NOMO-1 treated with DMSO at 0.1 percent for 48 hours (cell line): Measurements from ENCODE around the gene FAM221B.

ENCODE experiments used
- DNase-seq: peaks from one replicate; lab custom pipeline; 2025; ENCODE audit not compliant: unreplicated experiment; lab: John Stamatoyannopoulos, UW

Gene FAM221B

DNA sequence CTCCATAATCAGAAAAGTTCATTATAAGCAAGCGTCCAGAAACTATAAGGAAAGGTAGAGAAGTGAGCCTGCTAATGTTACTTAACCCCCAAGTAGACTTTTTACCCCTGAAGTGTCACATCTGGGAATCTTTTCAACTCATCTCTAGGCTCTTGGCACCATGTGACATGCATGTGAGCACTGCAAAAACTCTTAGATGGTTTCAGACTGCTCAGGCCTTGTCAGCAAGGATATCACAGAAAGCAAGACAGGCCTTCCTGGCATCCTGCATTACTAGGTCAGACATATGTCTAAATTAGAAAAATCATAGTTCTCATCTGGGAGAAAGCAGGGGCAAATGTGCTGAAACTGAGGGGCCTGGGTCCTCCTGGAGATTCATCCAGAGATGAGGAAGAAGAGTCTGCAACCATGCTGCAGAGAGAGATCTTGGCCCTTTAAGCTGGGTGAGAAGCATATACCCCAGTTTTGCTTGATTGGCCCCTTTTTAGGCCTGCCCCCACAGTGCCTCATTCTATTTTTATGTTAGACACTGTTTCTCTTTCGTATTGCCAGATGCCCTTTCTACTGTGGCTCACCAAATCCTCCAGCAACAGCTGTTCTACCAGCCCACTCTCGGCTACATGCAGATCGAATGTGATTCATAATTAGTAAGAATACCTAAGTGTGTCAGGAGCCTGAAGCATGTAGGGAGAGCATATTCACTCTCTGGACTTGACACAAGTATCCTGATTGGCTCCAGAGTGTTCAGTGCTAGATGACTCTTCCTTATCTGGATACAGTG is 19.4 kb upstream of the FAM221B start:
- no peak for DNase-seq

DNA sequence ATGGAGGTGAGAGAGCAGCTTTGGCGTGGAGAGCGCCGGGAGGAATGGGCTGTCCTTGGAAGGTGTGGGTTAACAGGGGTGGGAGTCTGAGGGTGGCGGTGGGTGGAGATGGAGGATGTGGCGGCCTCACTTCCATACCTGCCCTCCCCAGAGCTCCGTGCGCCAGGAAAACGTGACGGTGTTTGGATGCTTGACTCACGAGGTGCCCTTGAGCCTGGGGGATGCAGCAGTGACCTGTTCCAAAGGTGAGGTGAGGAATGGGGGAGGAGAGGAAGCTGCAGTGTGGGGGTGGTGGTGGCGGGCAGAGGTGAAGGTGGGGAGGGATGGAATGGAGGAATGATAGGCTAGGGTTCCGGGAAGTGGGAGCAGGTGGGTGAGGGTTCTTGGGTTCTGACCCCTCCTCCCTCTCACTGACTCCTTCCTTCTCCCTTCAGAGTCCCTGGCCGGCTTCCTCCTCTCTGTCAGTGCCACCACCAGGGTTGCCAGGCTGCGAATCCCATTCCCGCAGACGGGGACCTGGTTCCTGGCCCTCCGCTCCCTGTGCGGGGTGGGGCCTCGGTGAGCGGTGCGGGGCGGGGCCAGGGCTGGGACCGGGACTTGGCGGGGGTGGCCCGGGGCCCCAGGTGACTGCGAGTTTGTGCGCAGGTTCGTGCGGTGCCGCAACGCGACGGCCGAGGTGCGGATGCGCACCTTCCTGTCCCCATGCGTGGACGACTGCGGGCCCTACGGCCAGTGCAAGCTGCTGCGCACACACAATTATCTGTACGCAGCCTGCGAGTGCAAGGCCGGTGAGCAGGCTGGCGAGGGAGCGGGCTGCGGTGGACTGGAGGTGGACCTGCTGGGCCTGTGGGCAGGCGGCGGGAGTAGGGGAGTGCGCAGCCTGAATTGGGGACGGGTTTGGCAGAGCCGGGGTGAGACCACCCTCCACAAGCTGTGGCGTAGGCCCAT is 17.6 kb upstream of the FAM221B start:
- no peak for DNase-seq

DNA sequence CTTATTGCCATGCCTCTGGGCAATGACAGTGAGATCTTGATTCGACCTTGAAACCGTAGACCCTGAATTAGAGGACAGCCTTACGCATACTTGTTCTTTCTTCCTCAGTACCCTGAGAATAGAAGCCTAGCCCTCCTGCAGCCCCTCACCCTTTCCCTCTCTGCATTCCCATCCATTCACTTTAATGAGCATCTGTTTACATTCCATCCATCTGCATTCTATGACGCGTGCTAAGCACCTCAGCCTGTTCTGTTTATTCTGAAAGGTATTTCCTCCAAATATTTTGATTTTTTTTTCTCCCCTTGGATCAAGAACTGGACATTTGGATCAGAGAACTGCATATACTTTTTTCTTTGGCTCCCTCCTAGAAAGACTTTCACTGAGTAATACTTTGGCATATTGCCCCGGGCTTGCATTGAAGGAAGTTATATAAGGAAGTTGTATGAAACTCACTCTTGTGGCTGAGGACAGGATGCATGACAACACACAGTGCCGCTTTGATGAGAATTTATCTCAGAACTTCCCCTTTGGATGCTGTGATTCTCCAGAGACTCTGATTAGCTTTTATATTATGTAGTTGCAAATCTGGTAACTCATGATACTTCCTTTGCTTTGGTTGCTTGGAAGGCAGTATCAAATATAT is 16.2 kb upstream of the FAM221B start:
- peak; percentile 99 for DNase-seq

DNA sequence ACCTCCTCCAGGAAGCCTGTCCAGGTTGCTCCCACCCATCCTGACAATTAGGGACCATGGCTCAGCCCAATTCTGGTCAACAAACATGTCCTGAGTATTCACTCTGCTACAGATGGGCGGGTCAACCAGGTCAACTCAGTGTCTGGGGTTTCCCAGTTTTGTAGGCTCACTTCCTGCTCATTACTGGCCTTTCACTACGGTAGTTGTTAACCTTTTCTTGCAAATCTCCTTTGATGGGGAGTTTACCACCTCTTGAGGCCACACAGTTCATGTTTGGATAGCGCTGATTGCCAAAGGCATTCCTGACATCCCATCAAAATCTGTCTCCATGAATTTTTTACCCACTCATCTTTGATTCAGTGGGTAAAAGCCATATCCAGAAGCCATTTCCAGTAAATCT is 14.3 kb upstream of the FAM221B start:
- no peak for DNase-seq

DNA sequence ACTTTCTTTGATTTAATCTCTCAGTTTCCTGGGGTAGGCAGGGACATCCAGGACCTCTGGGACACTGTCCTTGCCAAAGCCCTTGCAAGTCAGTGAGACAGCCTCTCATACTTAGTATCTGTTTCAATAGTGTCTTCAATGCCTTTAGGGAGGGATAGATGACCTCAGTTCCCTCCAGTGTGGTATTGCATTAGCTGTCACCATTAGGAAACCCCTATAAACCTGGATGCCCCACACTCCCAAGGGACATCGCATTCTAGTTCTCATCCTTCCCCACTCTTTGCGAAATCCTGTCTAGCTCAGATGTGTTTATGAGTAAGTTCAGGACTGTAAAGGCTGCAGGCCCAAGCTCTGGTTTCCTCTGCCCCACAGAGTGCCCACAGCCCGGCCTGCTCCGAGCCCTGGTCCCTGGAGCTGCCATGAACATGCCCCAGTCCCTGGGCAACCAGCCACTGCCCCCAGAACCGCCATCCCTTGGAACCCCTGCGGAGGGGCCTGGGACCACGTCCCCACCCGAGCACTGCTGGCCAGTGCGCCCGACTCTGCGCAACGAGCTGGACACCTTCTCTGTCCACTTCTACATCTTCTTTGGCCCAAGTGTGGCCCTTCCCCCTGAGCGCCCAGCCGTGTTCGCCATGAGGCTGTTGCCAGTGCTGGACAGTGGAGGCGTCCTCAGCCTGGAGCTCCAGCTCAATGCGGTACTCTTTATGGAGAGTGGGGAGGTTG is 13.7 kb upstream of the FAM221B start:
- no peak for DNase-seq

GRCh38 chr9:35841645-35841900 is 13.0 kb upstream of the FAM221B start:
- no peak for DNase-seq

GRCh38 chr9:35840881-35841644 is 12.5 kb upstream of the FAM221B start:
- DNase-seq: no peak

DNA sequence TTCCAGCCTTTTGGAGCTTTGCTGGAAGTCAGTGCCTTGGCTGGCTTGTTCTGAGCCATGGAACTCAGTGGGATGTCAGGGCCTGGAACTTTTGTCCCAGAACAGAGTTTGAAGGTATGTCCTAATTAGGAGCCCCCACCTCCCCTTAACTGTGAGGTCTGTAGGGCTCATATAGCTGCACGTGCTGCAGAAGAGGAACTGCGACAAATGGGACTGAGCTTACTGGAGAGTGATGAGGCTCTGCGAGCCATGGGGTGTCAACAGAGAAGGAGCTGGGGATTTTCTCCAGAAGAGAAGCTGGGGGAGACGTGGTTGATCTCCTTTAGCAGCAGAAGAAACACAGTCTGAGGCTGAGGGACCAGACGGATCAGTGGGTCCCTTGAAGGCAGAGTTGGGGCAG is 11.4 kb upstream of the FAM221B start:
- DNase-seq: no peak

- no peak for DNase-seq
Observed at GRCh38 chr9:35836595-35836994, 8.1 kb upstream of the FAM221B start.

GRCh38 chr9:35835766-35836165 is 7.2 kb upstream of the FAM221B start:
- no peak for DNase-seq

DNA sequence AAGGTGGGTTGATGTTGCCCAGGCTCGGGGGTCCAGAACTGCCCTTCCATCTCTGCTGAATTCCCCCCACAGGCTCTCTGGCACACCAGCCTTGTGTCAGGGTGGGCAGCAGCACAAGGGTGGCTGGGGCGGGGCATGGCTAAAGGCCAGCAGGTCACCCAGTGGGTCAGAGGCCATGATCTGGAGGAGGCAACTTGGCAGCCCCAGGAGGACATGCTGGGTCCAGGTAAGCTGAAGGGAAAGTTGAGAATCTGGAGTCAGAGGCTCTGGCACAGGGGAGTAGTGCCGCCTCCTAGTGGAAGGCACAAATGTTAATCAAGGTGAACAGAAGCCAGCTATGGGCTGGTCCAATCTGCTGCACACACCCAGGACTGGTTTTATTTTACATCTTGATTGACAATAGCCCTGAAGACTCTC is 6.7 kb upstream of the FAM221B start:
- DNase-seq: no peak

DNA sequence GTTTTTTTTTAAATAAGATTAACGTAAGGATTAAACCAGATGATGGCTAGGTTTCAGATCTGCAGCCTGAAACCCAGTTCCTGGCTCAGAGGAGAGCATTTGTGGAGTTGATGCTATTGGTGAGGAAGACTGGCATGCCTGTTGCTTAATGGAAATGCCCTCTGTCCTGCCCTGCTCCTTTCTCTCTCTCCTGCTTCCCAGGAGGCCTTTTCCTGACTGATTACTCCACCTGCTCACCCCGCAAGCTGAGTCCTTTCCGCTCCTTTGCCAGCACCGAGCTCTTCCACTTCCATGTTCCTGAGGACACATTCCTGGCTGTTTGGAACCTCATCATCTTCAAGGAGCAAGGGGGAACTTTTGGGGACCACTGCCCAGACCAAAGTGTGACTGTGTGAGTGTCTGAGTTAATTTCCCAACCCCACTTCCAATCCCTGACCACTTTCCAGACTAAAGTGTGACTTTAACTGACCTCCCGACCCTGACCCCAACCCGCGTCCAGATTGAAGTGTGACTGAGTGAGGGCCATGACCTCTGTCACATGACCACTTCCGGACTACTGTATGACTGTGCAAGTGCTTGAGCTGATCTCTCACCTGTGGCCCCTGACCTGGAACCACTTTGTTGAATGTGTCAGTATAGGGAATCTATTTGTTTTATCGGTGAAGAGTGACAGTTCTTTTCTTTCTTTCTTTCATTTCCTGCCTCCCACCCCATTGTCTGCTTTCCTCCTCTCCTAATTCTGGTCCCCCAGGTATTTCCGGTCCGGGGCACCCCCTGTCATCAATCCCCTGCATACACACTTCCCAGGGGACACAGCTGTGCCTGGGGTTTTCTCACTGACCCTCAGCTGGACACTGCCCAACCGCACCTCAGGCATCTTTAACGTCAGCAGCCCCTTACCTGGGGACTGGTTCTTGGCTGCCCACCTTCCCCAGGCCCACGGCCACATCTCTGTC is 6.0 kb upstream of the FAM221B start:
- DNase-seq: no peak

- no peak for DNase-seq
Observed at GRCh38 chr9:35832814-35833213, 4.3 kb upstream of the FAM221B start.

DNA sequence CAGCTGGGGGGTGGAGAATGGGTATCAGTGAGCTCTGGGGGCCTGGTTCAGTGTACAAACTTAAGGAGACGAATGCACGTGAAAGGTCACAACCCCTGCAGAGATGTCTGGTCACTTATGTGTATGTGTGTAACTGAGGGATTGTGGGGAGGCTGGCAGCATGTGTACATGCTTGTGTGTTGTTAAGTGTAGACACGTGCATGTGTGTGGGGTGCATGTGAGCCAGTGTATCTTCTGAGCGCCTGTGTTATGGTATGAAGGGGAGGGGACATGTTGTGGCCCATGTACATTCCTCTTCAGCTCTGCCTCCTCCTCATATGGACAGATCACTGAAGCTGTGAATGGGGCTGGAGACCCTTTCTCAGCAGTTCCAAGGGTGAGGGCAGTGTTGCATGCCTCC is 2.5 kb upstream of the FAM221B start:
- no peak for DNase-seq

GRCh38 chr9:35829764-35830096 is 1.2 kb upstream of the FAM221B start:
- no peak for DNase-seq

DNA sequence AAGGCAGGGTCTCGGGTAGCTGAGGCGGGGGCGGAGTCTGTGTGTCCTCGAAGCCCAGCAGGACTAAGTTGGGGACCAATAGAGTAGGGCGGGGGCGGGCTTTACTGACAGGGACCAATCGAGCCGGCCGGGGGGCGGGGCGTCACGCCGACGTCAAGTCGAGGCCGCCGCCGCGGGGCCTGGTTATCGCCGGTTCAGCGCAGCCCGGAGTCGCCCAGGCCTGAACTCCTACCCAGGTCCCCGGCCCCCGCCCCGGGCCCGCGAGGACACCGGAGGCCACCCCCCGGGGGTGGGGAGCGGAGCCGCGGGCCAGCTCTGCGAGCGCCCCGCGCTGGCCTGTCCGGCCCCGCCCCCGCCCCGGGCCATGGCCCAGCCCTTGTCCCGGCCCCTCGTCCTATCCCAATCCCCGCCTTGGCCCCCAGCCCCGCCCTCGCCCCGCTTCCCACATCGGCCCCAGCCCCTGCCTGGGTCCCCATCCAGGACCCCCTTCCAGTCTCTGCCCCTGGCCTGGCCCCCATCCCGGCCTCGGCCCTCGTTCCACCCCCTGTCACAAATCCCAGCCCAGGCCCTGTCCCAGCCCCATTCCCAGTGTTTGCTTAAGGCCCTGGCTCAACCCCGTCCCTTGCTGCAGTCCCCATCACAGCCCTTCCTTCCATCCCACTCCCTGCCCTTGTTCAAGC is 692 bp upstream of the FAM221B start, which contains the start of gene TMEM8B:
Gene TMEM8B (plus strand): TSS at position 145 of the 680 bp plus-strand sequence. CDS start 220 bp downstream, at position 365.
- peak; percentile 84 for DNase-seq

- no peak for DNase-seq
Observed at GRCh38 chr9:35827486-35827885, 1.0 kb downstream of the FAM221B start.

- peak; percentile 83 for DNase-seq
Observed at GRCh38 chr9:35826071-35826701, 2.3 kb downstream of the FAM221B start.
